CD4-positive, alpha-beta T cell treated with Interleukin-15 for 1 hour (primary cell): ENCODE results near the gene NKD2.
"Not testable (repeated sequence)": the region's sequence is repeated elsewhere in the genome, so short reads cannot be mapped to it uniquely, and the experiment has no call there.

Experiments used
- DNase-seq: peaks from one replicate; pipeline ENCODE4 v3.0.0-alpha.2; 2020

Gene NKD2

GRCh38 chr5:1059884-1060263, 51.3 kb downstream of the NKD2 start:
- no peak for DNase-seq

- no peak for DNase-seq
These were observed 52.0 kb downstream of the NKD2 start for GRCh38 chr5:1060535-1060981.

DNA sequence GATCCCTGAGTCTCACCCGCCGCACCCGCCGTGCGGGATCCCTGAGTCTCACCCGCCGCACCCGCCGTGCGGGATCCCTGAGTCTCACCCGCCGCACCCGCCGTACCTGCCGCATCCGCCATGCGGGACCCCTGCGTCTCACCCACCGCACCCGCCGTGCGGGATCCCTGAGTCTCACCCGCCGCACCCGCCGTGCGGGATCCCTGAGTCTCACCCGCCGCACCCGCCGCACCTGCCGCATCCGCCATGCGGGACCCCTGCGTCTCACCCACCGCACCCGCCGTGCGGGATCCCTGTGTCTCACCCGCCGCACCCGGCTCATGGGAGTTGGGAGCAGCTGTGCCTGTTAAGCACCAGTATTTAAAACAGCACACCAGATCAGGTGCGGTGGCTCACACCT, 52.7 kb downstream of the NKD2 start:
- not testable (repeated sequence) for DNase-seq

DNA sequence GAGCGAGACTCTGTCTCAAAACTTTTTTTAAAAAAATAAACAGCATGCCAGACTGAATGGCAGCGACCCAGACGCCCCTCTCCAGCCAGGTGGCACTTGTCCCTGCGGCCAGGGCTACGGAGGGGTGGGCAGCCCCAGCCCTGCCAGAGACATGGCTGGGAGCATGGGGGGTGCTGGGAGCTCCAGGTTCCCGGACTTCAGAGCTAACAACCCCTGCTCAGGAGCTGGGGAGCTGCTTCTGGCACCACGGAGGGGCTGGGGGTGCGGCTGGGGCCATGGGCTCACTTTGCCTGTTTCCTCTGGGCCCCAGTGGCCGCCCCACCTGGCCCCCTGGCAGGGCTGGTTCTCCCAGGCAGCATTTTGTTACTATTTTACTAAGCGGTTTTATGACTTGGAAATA, 53.3 kb downstream of the NKD2 start:
- DNase-seq, result no peak

DNA sequence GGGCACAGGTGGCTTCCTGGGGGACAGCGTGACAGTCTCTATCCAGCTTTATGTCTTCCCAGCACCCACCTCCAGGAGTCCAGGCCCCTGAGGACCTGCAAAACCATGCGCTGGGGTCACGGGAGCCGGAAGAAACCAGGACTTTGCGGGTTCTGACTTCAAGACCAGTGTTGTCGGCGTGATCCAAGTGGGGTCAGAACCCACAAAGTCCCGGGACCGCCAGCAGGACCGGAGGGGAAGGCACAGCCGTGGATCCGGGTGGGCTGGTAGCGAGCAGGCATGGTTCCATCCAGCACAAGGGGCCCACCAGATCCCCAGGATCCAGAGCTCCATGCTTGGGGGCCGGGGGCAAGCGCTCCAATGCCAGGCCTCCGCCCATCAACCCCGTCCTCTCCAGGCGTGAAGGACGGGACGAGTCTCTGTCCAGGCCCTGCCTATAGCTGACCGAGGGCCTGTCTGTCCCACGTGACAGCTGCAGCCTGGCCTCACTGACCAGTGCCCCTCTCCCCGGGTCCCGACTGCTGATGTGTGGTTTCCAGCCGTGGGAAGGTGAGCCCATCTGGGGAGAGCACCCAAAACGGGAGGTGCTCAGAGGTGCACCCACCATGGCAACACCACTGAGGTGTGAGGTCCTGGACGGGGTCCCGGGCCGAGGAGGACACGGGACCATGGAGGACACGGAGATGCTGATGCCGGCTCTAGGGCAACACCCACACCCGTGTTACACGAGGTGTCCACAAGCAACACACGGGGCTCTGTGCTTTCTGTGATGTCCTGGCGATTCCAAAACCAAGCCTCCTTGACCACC, 54.4 kb downstream of the NKD2 start:
- DNase-seq, result no peak

- no peak for DNase-seq
These were observed 55.2 kb downstream of the NKD2 start for GRCh38 chr5:1063661-1064382.

DNA sequence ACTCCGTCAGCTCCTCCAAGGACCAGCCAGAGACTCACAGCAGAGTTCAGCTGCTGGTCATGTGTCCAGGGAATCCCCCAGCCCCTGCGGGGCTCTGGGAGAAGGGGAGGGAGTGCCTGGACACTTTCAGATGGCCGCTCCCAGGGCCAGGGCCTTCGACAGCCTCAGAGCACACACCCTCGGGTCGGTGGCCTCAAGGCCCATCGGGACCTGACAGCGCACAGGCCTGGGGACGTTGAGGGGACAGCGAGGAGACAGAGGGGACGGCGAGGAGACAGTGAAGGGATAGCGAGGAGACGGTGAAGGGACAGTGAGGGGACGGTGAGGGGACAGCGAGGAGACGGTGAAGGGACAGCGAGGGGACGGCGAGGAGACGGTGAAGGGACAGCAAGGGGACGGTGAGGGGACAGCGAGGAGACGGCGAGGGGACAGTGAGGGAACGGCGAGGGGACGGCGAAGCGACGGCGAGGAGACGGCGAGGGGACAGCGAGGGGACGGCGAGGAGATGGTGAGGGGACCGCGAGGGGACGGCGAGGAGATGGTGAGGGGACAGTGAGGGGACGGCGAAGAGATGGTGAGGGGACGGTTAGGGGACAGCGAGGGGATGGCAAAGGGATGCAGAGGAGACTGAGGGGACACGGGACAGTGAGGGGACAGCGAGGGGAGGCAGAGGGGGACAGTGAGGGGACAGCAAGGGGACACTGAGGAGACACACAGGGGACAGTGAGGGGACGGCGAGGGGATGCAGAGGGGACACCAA, 56.0 kb downstream of the NKD2 start:
- no peak for DNase-seq

- DNase-seq, result no peak
These were observed 56.6 kb downstream of the NKD2 start for GRCh38 chr5:1065143-1065750.

DNA sequence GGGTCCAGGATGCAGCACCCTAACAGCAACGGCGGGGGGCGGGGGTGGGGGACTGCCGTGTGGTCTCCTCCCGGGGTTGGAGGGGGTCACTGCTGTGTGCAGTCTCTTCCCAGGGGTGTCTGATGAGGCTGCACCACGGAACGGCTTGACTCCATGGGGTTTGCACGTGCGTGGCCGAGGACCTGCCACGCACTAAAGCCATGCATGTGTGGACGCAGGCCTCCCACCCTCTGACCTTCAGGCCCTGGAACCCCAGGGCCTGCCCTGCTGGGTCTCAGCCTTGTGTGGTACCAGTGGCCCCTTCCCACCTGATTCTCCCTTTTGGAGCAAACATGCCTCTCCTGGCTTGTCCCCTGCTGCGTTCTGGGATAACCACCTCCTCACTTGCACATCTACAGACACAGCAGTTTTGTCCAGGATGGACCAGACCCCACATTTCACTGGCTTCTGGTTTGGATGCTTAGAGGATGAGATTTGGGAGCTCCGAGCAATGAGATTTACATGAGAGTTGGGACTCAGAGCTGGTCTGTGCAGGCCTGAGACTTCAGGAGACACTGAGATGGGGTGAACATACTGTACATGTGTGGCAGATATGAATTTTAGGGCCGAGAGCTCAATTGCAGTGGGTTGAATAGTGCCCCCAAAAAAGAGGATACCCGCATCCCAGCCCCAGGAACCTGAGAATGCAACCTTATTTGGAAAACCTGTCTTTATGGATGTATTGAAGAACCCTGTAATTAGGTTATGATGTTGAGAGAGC, 57.5 kb downstream of the NKD2 start:
- no peak for DNase-seq

DNA sequence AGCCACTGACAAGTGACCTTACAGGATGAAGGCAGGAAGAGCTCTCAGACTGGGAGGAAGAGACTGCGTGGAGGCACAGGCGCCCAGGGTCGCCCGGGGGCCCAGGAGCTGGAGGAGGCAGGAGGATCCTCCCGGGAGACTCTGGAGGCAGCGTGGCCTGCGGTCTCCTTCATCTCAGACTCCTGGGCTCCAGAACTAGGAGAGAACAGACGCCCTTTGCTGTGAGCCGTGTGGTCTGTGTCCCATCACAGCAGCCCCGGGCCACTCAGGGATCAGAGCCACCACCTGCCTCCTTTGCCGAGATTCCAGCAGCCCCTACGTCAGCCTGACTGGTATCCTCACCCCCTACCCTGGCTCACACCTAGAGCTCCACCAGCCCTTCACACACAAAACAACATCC, 58.1 kb downstream of the NKD2 start:
- no peak for DNase-seq

GRCh38 chr5:1067141-1068121, 58.8 kb downstream of the NKD2 start:
- no peak for DNase-seq

- DNase-seq, result no peak
These were observed 59.7 kb downstream of the NKD2 start for GRCh38 chr5:1068204-1068894.

DNA sequence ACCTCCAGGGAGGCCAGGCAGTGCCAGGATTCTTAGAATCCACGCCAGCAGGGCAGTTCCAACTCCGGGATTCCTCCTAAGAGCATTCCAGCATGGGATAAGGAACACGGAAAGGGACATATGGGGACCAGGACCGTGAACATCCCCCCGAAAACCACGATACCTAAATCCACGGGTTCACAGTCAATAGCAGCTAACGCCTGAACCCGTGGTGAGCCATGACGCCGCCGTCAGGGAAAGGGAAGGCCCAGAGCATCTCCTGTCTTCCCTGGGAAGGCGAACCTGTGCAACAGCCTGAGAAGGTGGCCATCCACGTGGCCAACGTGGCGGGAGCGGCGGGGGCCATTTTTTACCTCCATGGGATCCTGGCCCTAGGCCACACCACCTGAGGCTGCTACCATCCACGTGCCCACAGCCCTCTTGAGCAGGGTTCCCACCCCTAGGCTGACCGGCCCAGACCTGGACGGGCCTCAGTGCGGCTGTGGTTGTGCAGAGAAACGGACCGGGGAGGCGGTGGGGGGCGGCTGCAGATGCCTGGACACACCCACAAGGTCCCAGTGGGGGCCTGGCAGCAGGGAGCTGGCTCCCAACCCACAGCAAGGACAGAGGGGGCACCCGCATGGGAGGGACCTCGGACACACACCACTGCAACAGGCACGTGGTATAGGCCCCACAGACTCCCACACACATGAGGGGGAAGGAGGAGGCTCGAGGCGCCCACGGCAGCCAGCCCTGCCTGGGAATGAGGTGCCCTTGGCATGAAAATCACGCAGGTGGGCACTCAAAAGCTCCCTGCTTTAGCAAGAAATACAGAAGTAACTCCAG, 60.5 kb downstream of the NKD2 start:
- no peak for DNase-seq

DNA sequence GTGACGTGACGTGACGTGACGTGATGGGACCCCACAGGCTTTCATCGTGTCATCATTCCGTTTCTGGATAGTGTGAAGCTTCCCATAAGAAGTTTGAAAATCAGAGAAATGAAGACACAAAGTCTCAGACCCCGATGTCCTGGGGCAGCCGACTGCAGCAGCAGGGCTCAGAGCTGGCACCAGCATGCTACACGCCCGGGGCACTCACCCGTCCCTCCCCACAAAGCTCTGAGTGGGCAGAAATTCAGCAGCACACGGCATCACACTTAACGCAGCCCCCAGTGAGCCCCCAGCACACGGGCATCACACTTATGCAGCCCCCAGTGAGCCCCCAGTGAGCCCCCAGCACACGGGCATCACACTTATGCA, 61.1 kb downstream of the NKD2 start:
- DNase-seq, result no peak

- DNase-seq, result no peak
These were observed 64.9 kb downstream of the NKD2 start for GRCh38 chr5:1073239-1074102.

DNA sequence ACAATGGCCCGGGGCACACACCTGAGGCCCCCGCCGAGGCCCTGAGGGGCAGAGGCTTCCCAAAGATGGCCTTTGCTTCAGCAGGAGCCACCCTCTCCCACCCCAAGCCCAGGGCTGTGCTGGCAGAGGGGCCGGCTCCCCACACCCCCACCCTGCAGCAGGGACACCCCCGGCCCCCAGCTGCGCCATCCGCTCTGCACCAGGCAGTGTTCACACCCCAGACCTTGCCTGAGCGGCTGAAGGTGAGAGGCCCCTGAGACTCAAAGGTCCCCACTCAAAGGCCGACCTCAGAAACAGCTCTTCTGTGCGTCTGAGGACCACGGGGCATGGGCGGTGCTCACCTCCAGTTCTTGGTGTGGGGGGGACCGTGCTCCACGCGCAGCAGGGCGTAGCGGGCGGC, 65.6 kb downstream of the NKD2 start:
- DNase-seq, result no peak

DNA sequence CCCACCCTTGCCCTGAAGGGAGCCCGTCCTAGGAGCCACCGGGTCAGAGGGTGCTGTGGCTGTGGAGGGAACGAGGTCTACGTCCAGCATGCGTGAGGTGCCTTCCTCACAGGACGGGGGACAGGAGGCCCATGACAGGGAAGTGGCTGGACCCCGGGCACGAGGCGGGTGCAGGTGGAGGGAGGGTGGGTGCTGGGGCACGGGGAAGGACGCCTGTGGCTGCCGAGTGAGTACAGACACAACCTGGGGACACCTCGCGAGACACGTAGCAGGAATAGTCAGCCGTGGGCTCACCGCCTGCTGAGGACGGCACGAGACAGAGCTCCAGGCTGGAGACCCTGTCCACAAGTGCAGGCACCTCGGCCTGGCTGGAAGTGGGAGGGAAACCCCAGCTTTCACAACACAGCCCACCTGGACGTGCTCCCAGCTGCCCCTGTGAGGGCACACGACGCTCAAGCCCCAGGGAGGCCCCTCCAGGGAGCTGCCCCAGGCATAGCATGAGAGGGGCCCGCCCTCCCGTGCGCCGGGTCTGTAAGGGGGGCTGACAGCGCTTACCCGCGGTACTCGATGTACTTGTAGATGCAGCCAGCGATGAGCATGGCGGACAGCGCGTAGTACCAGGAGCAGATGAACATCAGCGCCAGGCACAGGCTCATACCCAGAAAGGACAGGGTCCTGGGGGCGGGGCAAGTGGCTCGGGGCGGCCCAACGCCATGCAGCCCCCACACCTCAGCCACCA, 66.4 kb downstream of the NKD2 start:
- DNase-seq, result no peak

DNA sequence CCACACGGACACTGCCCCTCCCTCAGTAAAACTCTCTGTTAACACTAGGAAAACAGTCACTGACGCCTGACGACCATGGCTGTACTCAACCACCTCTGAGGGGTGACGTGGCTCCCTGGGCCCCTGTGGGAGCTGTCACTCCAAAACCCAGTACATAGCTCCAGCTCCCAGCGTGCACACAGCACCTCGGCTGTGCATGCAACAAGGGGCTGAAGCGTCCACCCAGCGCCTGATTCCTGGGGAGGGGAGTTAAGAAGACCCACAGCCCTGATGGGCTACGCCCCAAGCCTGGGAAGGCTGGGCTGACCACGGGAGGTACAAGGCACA, 66.9 kb downstream of the NKD2 start:
- DNase-seq, result no peak
